Measurements from ENCODE around the gene BCOR.

DNA sequence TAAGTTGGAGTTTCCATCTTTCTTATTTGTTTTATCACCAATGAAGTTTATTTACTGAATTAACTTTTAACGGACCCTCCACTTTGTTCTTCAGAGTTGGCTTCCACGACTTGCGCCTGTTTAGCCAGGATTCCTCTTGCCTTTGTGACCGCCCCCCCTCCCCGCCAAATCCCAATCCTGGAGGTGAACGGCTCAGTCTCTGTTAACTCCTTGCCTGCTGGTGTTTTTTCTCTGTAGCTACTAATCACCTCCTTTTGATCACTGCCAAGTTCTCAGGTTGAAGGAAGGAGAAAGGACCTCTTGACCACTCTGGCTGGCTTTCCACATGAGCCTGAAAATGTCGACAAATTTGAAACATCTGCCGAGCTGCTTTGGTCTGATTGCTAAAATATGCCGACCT lies 46.8 kb upstream of the BCOR start:
- TF ChIP-seq, protein P1, sequence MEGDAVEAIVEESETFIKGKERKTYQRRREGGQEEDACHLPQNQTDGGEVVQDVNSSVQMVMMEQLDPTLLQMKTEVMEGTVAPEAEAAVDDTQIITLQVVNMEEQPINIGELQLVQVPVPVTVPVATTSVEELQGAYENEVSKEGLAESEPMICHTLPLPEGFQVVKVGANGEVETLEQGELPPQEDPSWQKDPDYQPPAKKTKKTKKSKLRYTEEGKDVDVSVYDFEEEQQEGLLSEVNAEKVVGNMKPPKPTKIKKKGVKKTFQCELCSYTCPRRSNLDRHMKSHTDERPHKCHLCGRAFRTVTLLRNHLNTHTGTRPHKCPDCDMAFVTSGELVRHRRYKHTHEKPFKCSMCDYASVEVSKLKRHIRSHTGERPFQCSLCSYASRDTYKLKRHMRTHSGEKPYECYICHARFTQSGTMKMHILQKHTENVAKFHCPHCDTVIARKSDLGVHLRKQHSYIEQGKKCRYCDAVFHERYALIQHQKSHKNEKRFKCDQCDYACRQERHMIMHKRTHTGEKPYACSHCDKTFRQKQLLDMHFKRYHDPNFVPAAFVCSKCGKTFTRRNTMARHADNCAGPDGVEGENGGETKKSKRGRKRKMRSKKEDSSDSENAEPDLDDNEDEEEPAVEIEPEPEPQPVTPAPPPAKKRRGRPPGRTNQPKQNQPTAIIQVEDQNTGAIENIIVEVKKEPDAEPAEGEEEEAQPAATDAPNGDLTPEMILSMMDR (IDR thresholded peaks at IDR 0.05; ENCODE audit: low read length), result no peak
- TF ChIP-seq EZH2 (IDR thresholded peaks at IDR 0.05; ENCODE audit: borderline replicate concordance, low read length), result no peak

All from OCI-LY1 (cell line).